Adrenal gland (tissue), 5 donors: ENCODE results near the gene ADGRF4.

ENCODE experiments used
- POLR2A ChIP-seq, 2 donors: fragments of 450-650 bp; IDR thresholded peaks; one replicate each; pipeline ENCODE4 v1.6.1; 2017; ENCODE audit warnings: antibody characterized with exemption in 2 of 2, mild to moderate bottlenecking in 2 of 2, moderate library complexity in 1 of 2
- TF ChIP-seq, protein P1 (sequence below), 6 experiments: fragments of 450-650 bp in 4 of 6; fragments of 200-600 bp in 2 of 6; sonication (generic) in 1 of 6; IDR thresholded peaks; 1 replicate in 5 of 6; 2 replicates in 1 of 6; pipeline versions ENCODE4 v1.5.1 to v1.8.0; 2016 to 2021; ENCODE audit warnings: antibody characterized with exemption in 6 of 6, mild to moderate bottlenecking in 2 of 6, moderate library complexity in 1 of 6
- donor health status: DM: no; HTN: no; CAD: no.

DNA sequence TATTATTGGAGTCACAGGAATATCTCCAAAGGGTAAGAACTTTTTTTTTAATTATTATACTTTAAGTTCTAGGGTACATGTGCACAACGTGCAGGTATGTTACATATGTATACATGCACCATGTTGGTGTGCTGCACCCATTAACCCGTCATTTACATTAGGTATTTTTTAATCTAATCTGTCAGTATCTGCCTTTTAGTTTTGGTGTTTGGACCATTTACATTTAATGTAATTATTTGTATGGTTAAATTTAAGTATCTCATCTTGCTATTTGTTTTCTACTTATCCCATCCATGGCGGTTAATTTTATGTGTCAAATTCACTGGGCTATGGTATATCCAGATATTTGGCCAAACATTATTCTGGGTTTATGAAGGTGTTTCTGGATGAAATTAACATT is 68.1 kb downstream of the ADGRF4 start:
- TF ChIP-seq, protein P1, sequence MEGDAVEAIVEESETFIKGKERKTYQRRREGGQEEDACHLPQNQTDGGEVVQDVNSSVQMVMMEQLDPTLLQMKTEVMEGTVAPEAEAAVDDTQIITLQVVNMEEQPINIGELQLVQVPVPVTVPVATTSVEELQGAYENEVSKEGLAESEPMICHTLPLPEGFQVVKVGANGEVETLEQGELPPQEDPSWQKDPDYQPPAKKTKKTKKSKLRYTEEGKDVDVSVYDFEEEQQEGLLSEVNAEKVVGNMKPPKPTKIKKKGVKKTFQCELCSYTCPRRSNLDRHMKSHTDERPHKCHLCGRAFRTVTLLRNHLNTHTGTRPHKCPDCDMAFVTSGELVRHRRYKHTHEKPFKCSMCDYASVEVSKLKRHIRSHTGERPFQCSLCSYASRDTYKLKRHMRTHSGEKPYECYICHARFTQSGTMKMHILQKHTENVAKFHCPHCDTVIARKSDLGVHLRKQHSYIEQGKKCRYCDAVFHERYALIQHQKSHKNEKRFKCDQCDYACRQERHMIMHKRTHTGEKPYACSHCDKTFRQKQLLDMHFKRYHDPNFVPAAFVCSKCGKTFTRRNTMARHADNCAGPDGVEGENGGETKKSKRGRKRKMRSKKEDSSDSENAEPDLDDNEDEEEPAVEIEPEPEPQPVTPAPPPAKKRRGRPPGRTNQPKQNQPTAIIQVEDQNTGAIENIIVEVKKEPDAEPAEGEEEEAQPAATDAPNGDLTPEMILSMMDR (IDR thresholded peaks at IDR 0.05) = no peak
- no peak for TF ChIP-seq POLR2A (IDR thresholded peaks at IDR 0.05)
